Measurements from ENCODE around the gene PTGS1.

Gene PTGS1

DNA sequence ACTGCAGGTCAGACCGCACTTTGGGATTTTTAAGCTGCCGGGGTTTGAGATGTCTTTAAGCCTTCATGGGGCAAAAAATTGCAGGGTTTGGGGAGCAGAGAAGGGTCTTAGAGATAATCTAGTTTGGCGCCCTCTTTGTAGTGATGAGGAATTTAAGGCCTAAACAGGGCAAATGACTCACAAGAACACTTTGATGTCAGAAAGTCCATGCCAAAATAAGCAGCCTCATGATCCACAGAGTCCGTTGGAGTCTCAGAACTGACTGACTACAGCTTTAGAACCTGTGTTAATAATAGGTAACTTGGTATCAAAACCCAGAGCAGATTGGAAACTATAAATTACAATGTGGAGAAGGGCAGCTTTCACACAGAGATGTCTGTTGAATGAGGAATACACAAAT, 35.9 kb upstream of the PTGS1 start:
- Histone ChIP-seq H3K9me3 (ENCODE audit: control insufficient read depth, low read length) (no peaks in the 10 kb centered on the region), H3K4me3 (ENCODE audit: low read length) (no peak overlapping the region), H3K4me1 (ENCODE audit: control insufficient read depth, insufficient read depth, low read length) (no peaks in the 10 kb centered on the region), H3K27me3 (replicated peaks; ENCODE audit: control insufficient read depth, insufficient read depth, low read length) (peaks cover 29% of the 10 kb centered on the region), H3K9ac (ENCODE audit: low read length) (no peak overlapping the region), H3K36me3 (ENCODE audit: control insufficient read depth, insufficient read depth, low read length, severe bottlenecking) (peaks cover 3% of the 10 kb centered on the region)
- no peak for DNase-seq (ENCODE audit: low read depth)

DNA sequence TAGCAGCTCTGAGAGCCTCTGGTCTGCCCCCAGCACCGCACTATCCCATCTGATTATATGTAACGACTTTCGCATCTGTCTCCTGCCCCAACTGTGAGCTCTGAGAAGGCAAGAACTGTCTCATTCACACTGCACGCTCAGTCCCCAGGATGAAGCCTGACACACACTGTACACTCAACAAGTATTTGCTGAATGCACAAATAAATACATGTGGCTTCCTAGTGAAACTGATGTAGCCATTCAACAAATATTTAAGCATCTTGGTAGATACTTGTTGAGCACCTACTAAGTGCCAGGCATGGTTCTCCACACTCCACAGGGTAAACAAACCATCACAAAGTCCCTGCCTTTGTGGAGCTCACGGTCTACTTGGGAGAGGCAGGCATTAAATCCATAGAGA, 34.6 kb upstream of the PTGS1 start:
- peaks cover 29% of the 10 kb centered on the region for H3K27me3 ChIP-seq (replicated peaks; ENCODE audit: control insufficient read depth, insufficient read depth, low read length)
- no peaks in the 10 kb centered on the region for H3K9me3 ChIP-seq (ENCODE audit: control insufficient read depth, low read length)
- no peaks in the 10 kb centered on the region for H3K4me1 ChIP-seq (ENCODE audit: control insufficient read depth, insufficient read depth, low read length)
- H3K36me3 ChIP-seq (ENCODE audit: control insufficient read depth, insufficient read depth, low read length, severe bottlenecking) = no peaks in the 10 kb centered on the region
- H3K9ac ChIP-seq (ENCODE audit: low read length) = no peak overlapping the region
- DNase-seq (ENCODE audit: low read depth) = no peak
- H3K4me3 ChIP-seq (ENCODE audit: low read length) = no peak overlapping the region

DNA sequence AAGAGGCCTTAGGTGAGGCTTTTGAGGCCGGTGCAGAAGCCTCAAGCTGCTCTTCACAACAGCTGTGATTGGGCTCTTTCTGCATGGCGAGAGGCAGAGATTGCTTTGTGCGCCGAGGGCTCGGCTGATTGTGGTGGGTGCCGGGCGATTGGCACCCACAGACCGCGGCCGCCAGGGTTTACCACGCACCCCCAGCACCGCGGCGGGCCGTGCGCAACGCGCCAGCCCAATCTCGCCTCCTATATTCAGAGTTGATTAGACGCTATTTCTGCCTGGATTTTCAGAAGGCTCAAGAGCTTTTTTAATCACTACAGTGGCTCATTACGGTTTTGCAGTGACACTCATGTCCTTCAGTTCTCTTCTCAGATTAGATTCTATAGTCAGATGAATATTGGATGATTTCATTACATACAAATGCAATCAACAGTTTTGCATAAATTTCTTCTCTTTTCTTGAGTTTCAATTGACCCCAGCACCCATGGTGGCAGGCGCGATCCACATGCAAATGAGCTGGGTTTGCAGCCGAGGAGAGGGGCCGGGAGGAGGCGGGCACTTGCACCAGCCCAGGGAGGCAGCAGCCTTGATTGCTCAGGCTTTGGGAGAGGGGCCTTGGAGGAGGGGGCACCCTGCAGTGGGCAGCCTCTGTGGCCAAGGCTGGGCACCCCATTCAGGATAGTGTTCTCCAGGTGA, 33.8 kb upstream of the PTGS1 start:
- Histone ChIP-seq H3K36me3 (ENCODE audit: control insufficient read depth, insufficient read depth, low read length, severe bottlenecking) (no peaks in the 10 kb centered on the region), H3K4me3 (ENCODE audit: low read length) (no peak overlapping the region), H3K9me3 (ENCODE audit: control insufficient read depth, low read length) (no peaks in the 10 kb centered on the region), H3K9ac (ENCODE audit: low read length) (no peak overlapping the region), H3K4me1 (ENCODE audit: control insufficient read depth, insufficient read depth, low read length) (no peaks in the 10 kb centered on the region), H3K27me3 (replicated peaks; ENCODE audit: control insufficient read depth, insufficient read depth, low read length) (peaks cover 29% of the 10 kb centered on the region)
- no peak for DNase-seq (ENCODE audit: low read depth)

DNA sequence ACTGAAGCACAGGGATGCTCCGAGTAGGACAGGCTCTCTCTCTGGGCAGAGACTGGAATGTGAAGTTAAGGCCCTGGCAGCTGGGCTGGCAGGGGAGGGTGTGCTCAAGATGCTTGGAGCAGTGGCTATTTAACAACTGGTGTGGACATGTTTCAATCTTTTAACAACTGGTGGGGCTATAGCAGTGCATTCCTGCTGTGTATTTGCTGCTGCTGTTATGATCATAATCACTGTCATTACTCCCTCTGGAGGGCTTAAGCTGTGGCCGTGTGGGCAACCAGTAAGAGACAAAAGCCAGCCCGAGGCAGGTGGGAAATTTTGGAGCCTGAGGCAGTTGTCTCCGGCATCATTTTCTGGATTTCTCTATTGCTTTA, 33.3 kb upstream of the PTGS1 start:
- H3K9me3 ChIP-seq (ENCODE audit: control insufficient read depth, low read length) = no peaks in the 10 kb centered on the region
- no peaks in the 10 kb centered on the region for H3K4me1 ChIP-seq (ENCODE audit: control insufficient read depth, insufficient read depth, low read length)
- DNase-seq (ENCODE audit: low read depth) = no peak
- no peaks in the 10 kb centered on the region for H3K36me3 ChIP-seq (ENCODE audit: control insufficient read depth, insufficient read depth, low read length, severe bottlenecking)
- H3K27me3 ChIP-seq (replicated peaks; ENCODE audit: control insufficient read depth, insufficient read depth, low read length) = peaks cover 29% of the 10 kb centered on the region
- H3K4me3 ChIP-seq (ENCODE audit: low read length) = no peak overlapping the region
- no peak overlapping the region for H3K9ac ChIP-seq (ENCODE audit: low read length)

DNA sequence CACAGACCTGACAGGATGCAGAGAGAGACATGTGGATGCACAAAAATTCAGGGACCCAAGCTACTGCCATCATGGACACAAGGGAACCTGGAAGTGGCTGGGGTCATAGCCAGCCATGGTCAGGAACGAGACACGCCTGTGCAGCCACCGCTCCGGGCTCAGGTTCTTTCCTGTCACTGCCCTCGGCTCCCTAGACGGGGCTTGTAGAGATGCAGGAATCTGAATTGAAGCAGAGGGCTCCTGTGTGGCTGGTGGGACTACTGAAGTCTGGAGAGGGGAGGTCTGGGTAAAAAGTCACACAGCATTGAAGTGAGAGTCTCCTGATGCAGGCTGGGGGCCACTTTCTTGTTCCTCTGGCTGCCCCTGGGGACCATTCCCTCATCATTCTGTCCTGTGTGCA, 32.3 kb upstream of the PTGS1 start:
- H3K9me3 ChIP-seq (ENCODE audit: control insufficient read depth, low read length) = no peaks in the 10 kb centered on the region
- no peaks in the 10 kb centered on the region for H3K4me1 ChIP-seq (ENCODE audit: control insufficient read depth, insufficient read depth, low read length)
- H3K36me3 ChIP-seq (ENCODE audit: control insufficient read depth, insufficient read depth, low read length, severe bottlenecking) = no peaks in the 10 kb centered on the region
- DNase-seq (ENCODE audit: low read depth) = no peak
- peaks cover 29% of the 10 kb centered on the region for H3K27me3 ChIP-seq (replicated peaks; ENCODE audit: control insufficient read depth, insufficient read depth, low read length)
- no peak overlapping the region for H3K9ac ChIP-seq (ENCODE audit: low read length)
- no peak overlapping the region for H3K4me3 ChIP-seq (ENCODE audit: low read length)

DNA sequence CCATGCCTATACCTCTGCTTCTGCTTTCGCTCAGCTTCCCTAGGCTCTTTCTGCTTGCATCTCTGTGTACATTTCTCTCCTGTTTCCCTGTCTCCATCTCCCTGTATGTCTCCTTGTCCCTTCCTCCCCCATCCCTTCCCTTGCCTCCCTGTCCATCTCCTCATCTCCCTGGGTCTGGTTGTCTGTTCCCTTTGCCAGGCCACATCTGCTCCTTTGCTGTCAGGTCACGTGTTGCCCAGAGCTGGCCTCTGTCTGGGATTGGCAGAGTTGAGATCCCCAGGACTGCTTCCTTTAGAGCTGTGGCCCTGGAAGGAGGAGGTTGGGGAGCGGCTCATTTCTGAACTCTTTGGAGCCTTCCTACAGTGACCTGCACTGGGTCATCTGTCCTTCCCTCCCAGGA, 31.8 kb upstream of the PTGS1 start:
- Histone ChIP-seq H3K4me3 (ENCODE audit: low read length) (no peak overlapping the region), H3K9ac (ENCODE audit: low read length) (no peak overlapping the region), H3K36me3 (ENCODE audit: control insufficient read depth, insufficient read depth, low read length, severe bottlenecking) (no peaks in the 10 kb centered on the region), H3K9me3 (ENCODE audit: control insufficient read depth, low read length) (no peaks in the 10 kb centered on the region), H3K4me1 (ENCODE audit: control insufficient read depth, insufficient read depth, low read length) (no peaks in the 10 kb centered on the region), H3K27me3 (replicated peaks; ENCODE audit: control insufficient read depth, insufficient read depth, low read length) (peaks cover 29% of the 10 kb centered on the region)
- DNase-seq (ENCODE audit: low read depth) = no peak

DNA sequence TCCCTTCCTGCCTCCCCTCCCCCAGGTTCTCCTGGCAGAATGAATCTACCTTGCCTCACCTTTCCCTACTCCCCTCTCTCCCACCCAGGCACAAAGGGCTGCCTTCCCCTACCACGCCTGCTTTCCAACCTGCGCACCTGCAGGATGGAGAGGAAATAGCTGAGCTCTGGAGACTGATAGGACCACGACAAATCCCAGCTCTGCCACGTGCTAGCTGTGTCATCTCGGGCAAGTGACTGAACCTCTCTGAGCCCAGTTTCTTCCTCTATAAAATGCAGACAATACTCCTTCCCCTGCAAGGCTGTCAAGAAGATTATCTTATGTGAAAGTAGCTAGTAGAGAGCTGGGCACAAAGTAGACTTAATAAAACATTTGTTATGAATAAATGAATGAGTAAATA, 31.2 kb upstream of the PTGS1 start:
- no peak for DNase-seq (ENCODE audit: low read depth)
- Histone ChIP-seq H3K9me3 (ENCODE audit: control insufficient read depth, low read length) (no peaks in the 10 kb centered on the region), H3K4me3 (ENCODE audit: low read length) (no peak overlapping the region), H3K4me1 (ENCODE audit: control insufficient read depth, insufficient read depth, low read length) (no peaks in the 10 kb centered on the region), H3K36me3 (ENCODE audit: control insufficient read depth, insufficient read depth, low read length, severe bottlenecking) (no peaks in the 10 kb centered on the region), H3K27me3 (replicated peaks; ENCODE audit: control insufficient read depth, insufficient read depth, low read length) (peaks cover 29% of the 10 kb centered on the region), H3K9ac (ENCODE audit: low read length) (no peak overlapping the region)

DNA sequence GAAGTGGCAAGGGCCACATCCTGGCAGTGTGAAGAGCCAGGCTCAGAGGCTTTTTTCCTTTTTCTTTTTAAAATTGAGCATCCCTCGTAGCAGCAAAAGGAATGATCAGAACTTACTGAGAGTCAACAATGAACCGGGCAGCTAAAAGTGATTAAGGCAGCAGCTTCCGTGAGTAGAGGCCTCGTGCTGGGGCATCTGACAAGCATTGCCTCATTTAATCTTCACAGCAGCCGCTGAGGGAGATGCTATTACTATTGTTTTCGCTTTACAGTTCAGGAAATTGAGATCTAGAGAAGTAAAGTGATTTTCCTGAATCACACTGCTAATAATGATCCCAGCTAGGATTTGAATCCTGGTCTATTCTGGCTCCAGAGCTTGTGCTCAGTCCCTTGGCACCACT, 30.7 kb upstream of the PTGS1 start:
- Histone ChIP-seq H3K36me3 (ENCODE audit: control insufficient read depth, insufficient read depth, low read length, severe bottlenecking) (no peaks in the 10 kb centered on the region), H3K27me3 (replicated peaks; ENCODE audit: control insufficient read depth, insufficient read depth, low read length) (peaks cover 29% of the 10 kb centered on the region), H3K4me1 (ENCODE audit: control insufficient read depth, insufficient read depth, low read length) (no peaks in the 10 kb centered on the region), H3K4me3 (ENCODE audit: low read length) (no peak overlapping the region), H3K9ac (ENCODE audit: low read length) (no peak overlapping the region), H3K9me3 (ENCODE audit: control insufficient read depth, low read length) (no peaks in the 10 kb centered on the region)
- DNase-seq (ENCODE audit: low read depth) = peak; percentile 13

DNA sequence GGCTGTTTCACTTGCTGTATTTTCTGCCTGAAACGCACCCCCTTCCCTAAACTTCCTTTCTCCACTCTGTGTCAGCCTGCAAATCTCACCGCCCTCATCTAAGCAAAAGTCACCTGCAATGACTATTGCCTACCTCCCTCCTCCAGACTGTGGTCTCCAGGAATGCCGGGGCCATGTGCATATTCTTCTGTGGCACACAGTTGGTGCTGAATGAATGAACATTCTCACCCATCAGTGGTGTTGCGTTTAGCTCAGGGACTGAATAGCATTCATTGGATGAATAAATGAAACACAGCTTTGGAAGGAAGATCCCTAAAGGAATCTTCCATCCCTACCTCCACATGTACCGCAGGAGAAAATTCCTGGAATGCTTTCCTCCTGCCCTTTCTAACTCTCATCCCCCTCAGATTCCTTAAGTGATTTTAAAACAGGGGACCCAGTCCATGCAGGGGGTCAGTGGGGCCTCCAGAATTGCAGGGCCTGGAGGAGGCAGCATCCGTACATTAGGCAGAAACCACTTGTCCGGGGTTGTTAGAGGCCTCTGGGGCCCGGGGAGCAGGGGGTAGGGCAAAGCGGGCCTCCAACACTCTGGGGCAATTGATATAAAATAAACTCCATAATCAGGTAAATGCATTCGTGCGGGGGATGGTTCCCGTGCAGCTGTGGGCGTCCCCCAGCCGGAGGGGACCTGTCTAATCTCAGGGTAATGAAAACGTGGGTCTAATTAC, 28.3 kb upstream of the PTGS1 start:
- no peak for DNase-seq (ENCODE audit: low read depth)
- Histone ChIP-seq H3K4me3 (ENCODE audit: low read length) (no peak overlapping the region), H3K9me3 (ENCODE audit: control insufficient read depth, low read length) (no peaks in the 10 kb centered on the region), H3K4me1 (ENCODE audit: control insufficient read depth, insufficient read depth, low read length) (peaks cover 4% of the 10 kb centered on the region), H3K9ac (ENCODE audit: low read length) (no peak overlapping the region), H3K27me3 (replicated peaks; ENCODE audit: control insufficient read depth, insufficient read depth, low read length) (peaks cover 11% of the 10 kb centered on the region), H3K36me3 (ENCODE audit: control insufficient read depth, insufficient read depth, low read length, severe bottlenecking) (no peaks in the 10 kb centered on the region)

DNA sequence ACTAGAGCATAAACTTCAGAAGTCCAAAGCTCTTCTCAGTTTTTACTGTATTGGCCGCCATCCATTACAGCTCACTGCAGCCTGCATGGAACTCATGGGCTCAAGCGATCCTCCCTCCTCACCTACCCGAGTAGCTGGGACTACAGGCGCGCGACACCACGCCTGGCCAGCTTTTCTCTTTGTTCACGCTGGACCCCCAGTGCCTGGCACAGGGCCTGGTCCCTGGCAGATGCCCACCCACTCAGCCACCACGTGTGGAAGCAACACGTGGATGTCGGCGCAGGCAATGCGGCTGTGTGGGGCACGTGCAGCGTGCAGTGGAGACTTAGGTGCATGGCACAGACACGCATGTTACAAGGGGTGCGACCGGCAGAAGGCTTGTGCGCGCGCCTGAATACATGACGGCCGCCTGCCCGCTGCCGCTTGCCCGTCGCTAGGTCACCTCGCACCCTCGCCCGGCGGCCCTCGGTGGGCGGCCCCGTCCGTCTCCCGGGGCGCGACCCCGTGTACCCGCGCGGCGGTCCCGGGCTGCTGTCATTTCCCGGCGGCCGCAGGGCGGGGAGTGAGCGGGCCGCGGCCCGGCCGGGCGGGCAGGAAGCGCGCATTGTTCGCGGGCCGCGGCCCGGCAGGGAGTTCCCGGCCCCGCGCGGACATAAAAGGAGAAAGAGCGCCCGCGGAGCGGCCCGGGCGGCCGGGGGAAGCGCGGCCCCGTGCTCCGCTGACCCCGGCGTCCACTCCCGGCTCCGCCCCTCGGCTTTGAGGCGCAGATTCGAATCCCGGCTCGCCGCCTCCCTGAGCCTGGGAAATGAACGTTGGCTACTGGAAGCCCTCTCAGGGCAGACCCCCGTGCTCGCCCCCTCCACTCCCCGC, 24.1 kb upstream of the PTGS1 start:
- H3K27me3 ChIP-seq (replicated peaks; ENCODE audit: control insufficient read depth, insufficient read depth, low read length) = peaks cover 9% of the 10 kb centered on the region
- peak; percentile 63 for DNase-seq (ENCODE audit: low read depth)
- peak overlapping the region; percentile 80 for H3K4me3 ChIP-seq (ENCODE audit: low read length)
- peaks cover 5% of the 10 kb centered on the region for H3K4me1 ChIP-seq (ENCODE audit: control insufficient read depth, insufficient read depth, low read length)
- H3K36me3 ChIP-seq (ENCODE audit: control insufficient read depth, insufficient read depth, low read length, severe bottlenecking) = no peaks in the 10 kb centered on the region
- no peaks in the 10 kb centered on the region for H3K9me3 ChIP-seq (ENCODE audit: control insufficient read depth, low read length)
- peak overlapping the region; percentile 83 for H3K9ac ChIP-seq (ENCODE audit: low read length)

Measured in adipocyte (in vitro differentiated cells).